IPS-20b (cell line): ENCODE measurements around the gene ZC2HC1B.
"Not testable (repeated sequence)": the region's sequence is repeated elsewhere in the genome, so short reads cannot be mapped to it uniquely, and the experiment has no call there.

Experiments
- H3K27ac ChIP-seq: one replicate; pipeline ENCODE4 v1.5.1; 2013; ENCODE audit warnings: low read length
- H3K27me3 ChIP-seq: 2 replicates; pipeline ENCODE4 v1.6.1; 2013; ENCODE audit warnings: mild to moderate bottlenecking, low read length, inconsistent platforms; ENCODE audit not compliant: insufficient read depth
- H3K36me3 ChIP-seq: 2 replicates; pipeline ENCODE4 v1.6.1; 2013; ENCODE audit warnings: low read depth, mild to moderate bottlenecking, inconsistent platforms, low read length, moderate library complexity; ENCODE audit not compliant: insufficient read depth
- H3K4me1 ChIP-seq: 2 replicates; pipeline ENCODE4 v1.6.1; 2013; ENCODE audit warnings: mild to moderate bottlenecking, control low read depth, inconsistent platforms, low read length, moderate library complexity; ENCODE audit not compliant: insufficient read depth
- H3K4me3 ChIP-seq: 2 replicates; pipeline ENCODE4 v1.5.1; 2013; ENCODE audit warnings: mild to moderate bottlenecking, low read length, inconsistent platforms
- H3K9ac ChIP-seq: 2 replicates; pipeline ENCODE4 v1.6.1; 2013; ENCODE audit warnings: low read depth, mild to moderate bottlenecking, inconsistent platforms, low read length, moderate library complexity
- H3K9me3 ChIP-seq: 2 replicates; pipeline ENCODE4 v1.6.1; 2013; ENCODE audit warnings: mild to moderate bottlenecking, low read depth, low read length, inconsistent platforms; ENCODE audit not compliant: insufficient read depth

ZC2HC1B gene

DNA sequence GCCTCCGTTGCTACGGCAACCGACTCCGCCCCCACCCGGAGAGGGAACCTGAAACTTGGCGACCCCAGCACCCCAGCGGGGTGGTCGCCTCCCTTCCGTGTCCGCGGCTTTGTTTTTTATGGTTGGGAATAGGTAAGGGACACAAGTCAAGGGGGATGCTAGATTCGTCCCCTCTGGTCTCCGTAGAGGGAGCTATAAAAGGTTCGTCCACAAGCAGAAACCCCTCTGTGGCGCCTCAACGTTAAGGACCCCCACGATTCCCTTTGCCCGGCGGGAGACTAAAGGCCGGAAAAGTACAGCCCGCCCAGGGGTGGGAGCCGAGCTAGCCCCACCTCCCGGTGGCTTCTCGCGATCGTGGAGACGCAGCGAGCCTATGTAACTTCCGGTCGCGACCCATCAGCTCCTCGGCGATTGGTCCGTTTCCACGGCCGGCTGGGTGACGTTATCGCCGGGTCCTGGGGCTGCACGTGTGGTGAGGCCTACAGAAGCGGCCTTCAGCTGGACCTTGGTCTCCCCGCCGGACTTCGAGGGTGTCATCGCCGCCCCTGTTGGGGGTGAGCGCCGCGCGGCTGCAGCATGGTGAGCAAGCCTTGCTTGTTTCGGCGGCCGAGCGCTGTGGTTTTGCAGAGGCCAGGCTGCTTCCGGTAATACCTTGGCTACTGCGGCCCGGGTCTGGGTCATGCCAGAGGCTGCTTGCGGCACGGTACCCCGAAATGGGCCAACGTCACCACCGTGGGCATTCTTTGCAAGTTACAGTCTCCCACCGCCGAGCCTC is 21.2 kb upstream of the ZC2HC1B start, which contains the start of gene LTV1:
LTV1 (plus strand) TSS at position 437 of the 775 bp plus-strand sequence; CDS start at position 577, 140 bp downstream.
- H3K27me3 ChIP-seq, result no peaks in the 10 kb centered on the region
- peak within 1 kb of the TSS; percentile 90 for H3K4me3 ChIP-seq
- H3K4me1 ChIP-seq, result peaks cover 8% of the 10 kb centered on the region; the same call in 1 of the 2 replicates
- H3K27ac ChIP-seq, result peak within 1 kb of the TSS; percentile 80
- peaks cover 38% of the 10 kb centered on the region for H3K36me3 ChIP-seq
- H3K9me3 ChIP-seq, result no peaks in the 10 kb centered on the region
- peak within 1 kb of the TSS; percentile 93 for H3K9ac ChIP-seq

DNA sequence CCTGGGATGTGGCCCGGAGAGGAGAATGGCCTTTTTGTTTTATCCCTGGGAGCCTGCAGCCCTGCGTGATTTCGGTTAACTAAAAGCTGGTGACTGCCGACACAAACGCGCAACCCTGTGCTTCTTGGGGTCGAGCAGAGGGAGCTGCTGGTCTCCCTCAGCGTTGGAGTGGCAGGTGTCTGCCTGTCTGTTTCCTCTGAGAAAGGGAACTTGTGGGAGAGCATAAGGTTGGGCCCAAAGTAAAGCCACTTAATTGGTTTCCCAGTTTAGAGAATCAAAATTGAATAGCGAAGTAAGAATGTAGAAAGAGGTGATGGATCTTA is 20.6 kb upstream of the ZC2HC1B start:
- H3K27ac ChIP-seq, result peak overlapping the region; percentile 1
- H3K4me3 ChIP-seq, result peak overlapping the region; percentile 90
- H3K9ac ChIP-seq, result peak overlapping the region; percentile 93
- peaks cover 44% of the 10 kb centered on the region for H3K36me3 ChIP-seq
- no peaks in the 10 kb centered on the region for H3K27me3 ChIP-seq
- no peaks in the 10 kb centered on the region for H3K9me3 ChIP-seq
- peaks cover 8% of the 10 kb centered on the region; the same call in 1 of the 2 replicates for H3K4me1 ChIP-seq

DNA sequence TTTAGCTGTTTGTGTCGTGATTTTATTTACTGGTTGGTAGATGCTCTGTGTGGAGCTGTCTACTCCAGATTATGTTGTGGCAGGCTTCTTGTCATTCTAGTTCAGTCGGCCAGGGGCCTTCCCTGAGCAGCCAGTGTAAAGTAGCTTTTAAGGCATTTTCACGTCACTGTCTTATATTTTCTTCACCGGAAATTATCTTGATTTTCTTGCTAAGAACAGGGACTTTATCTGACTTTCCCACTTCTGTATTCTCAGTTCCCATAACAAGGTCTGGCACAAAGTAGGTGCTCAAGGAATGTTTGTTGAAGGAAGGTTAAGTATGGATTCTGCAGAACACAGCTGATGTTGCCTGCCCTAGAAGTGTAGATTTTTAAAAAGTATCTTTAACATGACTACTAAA is 20.3 kb upstream of the ZC2HC1B start:
- H3K4me1 ChIP-seq, result peaks cover 8% of the 10 kb centered on the region; the same call in 1 of the 2 replicates
- H3K27me3 ChIP-seq, result no peaks in the 10 kb centered on the region
- H3K9me3 ChIP-seq, result no peaks in the 10 kb centered on the region
- no peak overlapping the region for H3K27ac ChIP-seq
- peaks cover 47% of the 10 kb centered on the region for H3K36me3 ChIP-seq
- peak overlapping the region; percentile 90 for H3K4me3 ChIP-seq
- peak overlapping the region; percentile 93 for H3K9ac ChIP-seq

DNA sequence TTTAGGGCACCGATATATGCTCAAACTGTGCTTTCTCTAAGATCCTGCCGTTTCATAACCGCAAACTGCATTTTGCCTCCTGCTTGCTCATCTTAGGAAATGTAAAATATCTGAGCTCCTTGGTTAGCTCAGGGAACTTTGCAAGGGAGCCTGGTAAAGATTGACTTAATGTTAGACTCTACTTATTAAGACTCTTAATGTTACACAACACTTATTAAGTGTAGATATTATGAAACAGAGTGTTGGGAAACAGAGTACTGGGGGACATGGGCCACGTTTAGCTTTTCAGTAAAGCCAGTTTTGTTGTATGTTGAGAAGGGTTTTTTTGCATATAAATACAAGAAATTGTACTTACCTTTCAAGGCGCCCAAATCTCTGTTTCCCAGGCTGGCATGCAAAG is 19.2 kb upstream of the ZC2HC1B start:
- Histone ChIP-seq H3K4me1 (peaks cover 8% of the 10 kb centered on the region; the same call in 1 of the 2 replicates), H3K4me3 (no peak overlapping the region), H3K9ac (no peak overlapping the region), H3K27ac (no peak overlapping the region), H3K27me3 (no peaks in the 10 kb centered on the region), H3K9me3 (no peaks in the 10 kb centered on the region), H3K36me3 (peaks cover 58% of the 10 kb centered on the region)

DNA sequence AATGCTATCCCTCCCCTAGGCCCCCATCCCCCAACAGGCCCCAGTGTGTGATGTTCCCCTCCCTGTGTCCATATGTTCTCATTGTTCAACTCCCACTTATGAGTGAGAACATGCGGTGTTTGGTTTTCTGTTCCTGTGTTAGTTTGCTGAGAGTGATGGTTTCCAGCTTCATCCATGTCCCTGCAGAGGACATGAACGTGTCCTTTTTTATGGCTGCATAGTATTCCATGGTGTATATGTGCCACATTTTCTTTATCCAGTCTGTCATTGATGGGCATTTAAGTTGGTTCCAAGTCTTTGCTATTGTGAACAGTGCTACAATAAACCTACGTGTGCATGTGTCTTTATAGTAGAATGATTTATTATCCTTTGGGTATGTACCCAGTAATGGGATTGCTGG is 12.6 kb upstream of the ZC2HC1B start:
- H3K36me3 ChIP-seq, result peaks cover 85% of the 10 kb centered on the region
- not testable (repeated sequence) for H3K9me3 ChIP-seq, H3K27ac ChIP-seq, H3K4me3 ChIP-seq, H3K9ac ChIP-seq, H3K4me1 ChIP-seq, H3K27me3 ChIP-seq

DNA sequence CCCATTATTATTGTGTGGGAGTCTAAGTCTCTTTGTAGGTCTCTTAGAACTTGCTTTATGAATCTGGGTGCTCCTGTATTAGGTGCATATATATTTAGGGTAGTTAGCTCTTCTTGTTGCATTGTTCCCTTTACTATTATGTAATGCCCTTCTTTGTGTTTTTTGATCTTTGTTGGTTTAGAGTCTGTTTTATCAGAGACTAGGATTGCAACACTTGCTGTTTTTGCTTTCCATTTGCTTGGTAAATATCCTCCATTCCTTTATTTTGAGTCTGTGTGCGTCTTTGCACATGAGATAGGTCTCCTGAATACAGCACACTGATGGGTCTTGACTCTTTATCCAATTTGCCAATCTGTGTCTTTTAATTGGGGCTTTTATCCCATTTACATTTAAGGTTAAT is 9.2 kb upstream of the ZC2HC1B start:
- Histone ChIP-seq H3K36me3 (peaks cover 85% of the 10 kb centered on the region), H3K4me1 (peaks cover 13% of the 10 kb centered on the region; the same call in 1 of the 2 replicates)
- not testable (repeated sequence) for H3K4me3 ChIP-seq, H3K9ac ChIP-seq, H3K27ac ChIP-seq, H3K27me3 ChIP-seq, H3K9me3 ChIP-seq

DNA sequence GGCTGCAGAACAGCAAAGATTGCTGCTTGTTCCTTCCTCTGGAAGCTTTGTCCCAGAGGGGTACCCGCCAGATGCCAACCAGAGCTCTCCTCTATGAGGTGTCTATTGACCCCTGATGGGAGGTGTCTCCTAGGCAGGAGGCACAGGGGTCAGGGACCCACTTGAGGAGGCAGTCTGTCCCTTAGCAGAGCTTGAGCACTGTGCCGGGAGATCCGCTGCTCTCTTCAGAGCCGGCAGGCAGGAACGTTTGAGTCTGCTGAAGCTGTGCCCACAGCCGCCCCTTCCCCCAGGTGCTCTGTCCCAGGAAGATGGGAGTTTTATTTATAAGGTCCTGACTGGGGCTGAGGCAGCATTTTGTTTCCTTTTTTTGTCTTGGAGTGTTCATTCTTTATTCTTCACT is 7.5 kb upstream of the ZC2HC1B start:
- not testable (repeated sequence) for H3K27me3 ChIP-seq, H3K9me3 ChIP-seq, H3K4me3 ChIP-seq, H3K9ac ChIP-seq, H3K27ac ChIP-seq
- peaks cover 13% of the 10 kb centered on the region; the same call in 1 of the 2 replicates for H3K4me1 ChIP-seq
- peaks cover 85% of the 10 kb centered on the region for H3K36me3 ChIP-seq

DNA sequence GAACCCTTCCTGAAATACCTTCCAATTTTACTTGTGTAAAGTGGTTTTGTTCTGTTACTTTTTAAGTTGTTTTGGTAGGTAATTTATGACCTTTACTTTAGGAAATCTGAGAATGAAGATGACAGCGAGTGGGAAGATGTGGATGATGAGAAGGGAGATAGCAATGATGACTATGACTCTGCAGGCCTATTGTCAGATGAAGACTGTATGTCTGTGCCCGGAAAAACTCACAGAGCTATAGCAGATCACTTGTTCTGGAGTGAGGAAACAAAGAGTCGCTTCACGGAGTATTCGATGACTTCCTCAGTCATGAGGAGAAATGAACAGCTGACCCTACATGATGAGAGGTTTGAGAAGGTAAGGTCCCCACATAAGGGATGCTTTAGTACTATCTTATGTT is 6.6 kb upstream of the ZC2HC1B start:
- peaks cover 86% of the 10 kb centered on the region for H3K36me3 ChIP-seq
- H3K9ac ChIP-seq, result no peak overlapping the region
- no peak overlapping the region for H3K4me3 ChIP-seq
- no peaks in the 10 kb centered on the region for H3K9me3 ChIP-seq
- peaks cover 13% of the 10 kb centered on the region; the same call in 1 of the 2 replicates for H3K4me1 ChIP-seq
- H3K27ac ChIP-seq, result no peak overlapping the region
- H3K27me3 ChIP-seq, result no peaks in the 10 kb centered on the region

DNA sequence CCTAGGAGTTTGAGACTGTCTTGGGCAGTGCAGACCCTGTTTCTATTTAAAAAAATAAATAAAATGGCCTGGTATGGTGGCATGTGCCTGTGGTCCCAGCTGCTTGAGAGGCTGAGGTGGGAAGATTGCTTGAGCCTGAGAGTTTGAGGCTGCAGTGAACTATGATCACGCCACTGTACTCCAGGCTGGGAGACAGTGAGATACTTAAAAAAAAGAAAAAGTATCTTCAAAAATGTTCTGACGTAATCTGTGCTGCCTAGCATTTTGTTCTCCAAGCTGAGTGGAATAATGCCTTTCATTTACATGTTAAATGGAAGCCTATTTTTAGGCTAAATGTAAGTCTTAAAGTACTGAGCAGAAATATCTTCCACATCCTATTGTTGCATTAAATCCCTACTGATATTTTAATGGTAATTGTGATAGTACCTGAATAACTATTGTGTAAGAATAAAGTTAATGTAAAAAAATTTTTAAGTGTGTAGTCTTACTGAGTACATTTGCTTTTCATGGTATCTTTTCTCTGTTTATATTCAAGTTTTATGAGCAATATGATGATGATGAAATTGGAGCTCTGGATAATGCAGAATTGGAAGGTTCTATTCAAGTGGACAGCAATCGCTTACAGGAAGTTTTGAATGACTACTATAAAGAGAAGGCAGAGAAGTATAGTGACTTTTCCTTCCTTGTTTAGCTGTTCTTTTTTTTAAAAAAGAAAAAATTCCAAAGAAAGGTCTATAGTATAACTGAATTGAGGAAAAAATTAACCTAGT is 4.2 kb upstream of the ZC2HC1B start:
- H3K4me1 ChIP-seq, result peaks cover 13% of the 10 kb centered on the region; the same call in 1 of the 2 replicates
- H3K27me3 ChIP-seq, result no peaks in the 10 kb centered on the region
- H3K9ac ChIP-seq, result no peak overlapping the region
- H3K4me3 ChIP-seq, result no peak overlapping the region
- no peak overlapping the region for H3K27ac ChIP-seq
- H3K9me3 ChIP-seq, result no peaks in the 10 kb centered on the region
- H3K36me3 ChIP-seq, result peaks cover 99% of the 10 kb centered on the region

DNA sequence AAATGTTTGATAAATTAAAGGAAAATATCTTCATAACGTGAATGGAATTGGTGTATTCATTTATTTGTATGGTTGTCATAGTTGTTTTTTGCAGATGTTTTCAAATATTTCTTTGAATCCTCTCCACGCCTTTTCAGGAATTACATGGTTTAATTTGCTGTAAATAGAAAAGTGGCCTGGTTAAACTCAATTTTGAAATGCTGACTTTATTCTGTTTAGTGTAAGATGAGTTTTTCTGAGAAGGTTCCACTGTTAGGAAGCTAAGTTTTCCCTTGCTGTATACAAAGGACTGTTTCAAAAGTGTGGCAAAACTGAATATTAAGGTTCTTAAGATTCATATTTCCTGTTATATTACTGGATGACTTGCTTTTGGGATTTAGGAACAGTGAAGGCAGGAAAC is 503 bp upstream of the ZC2HC1B start:
- peaks cover 12% of the 10 kb centered on the region; the same call in 1 of the 2 replicates for H3K4me1 ChIP-seq
- no peak overlapping the region for H3K9ac ChIP-seq
- no peaks in the 10 kb centered on the region for H3K27me3 ChIP-seq
- no peak overlapping the region for H3K4me3 ChIP-seq
- H3K27ac ChIP-seq, result no peak overlapping the region
- peaks cover 72% of the 10 kb centered on the region for H3K36me3 ChIP-seq
- no peaks in the 10 kb centered on the region for H3K9me3 ChIP-seq

DNA sequence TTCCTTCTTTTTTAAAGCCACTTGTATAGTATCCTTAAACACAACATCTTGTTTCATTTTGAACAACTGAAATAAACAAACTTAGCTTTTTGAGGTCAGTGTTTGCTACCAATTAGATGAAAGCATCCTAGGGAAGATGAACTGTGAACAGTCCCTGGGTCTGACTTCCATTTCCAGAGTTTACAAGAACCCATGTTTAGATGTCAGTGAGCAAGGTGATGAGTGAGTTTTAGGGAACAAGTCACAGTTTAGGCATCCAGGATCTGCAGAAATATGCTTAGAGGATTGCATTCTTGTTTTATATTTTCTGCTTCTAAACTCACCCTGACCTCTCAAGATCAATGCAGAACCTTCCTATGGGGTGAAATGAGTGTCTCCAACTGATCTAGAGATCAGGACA is 3.0 kb downstream of the ZC2HC1B start:
- Histone ChIP-seq H3K36me3 (peaks cover 38% of the 10 kb centered on the region), H3K9ac (no peak overlapping the region), H3K9me3 (no peaks in the 10 kb centered on the region), H3K27ac (no peak overlapping the region), H3K27me3 (no peaks in the 10 kb centered on the region), H3K4me1 (no peaks in the 10 kb centered on the region), H3K4me3 (no peak overlapping the region)

DNA sequence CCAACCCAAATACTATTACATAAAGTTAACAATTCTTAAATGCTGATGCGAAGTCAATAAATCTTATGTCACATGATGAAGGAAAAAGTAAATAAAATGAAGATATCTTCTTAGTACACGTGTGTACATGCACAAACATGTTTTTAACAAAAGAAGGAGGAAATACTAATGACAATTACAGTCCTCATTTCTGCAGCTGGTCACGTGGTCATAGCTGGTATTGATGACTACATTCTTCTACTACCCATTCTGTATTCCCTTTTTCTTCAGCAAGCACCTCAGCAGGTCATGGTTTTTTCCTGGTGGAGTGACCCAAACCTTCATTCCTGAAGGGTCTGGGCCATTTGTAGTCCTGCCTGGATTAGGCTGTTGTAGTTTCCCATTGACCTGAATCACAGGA is 4.5 kb downstream of the ZC2HC1B start:
- not testable (repeated sequence) for H3K27ac ChIP-seq, H3K27me3 ChIP-seq, H3K9me3 ChIP-seq, H3K4me3 ChIP-seq, H3K9ac ChIP-seq, H3K4me1 ChIP-seq
- peaks cover 22% of the 10 kb centered on the region for H3K36me3 ChIP-seq
